Natural killer cell (primary cell): ENCODE data around the gene SF3B3. TPM values are rescaled to one million over a fixed set of nuclear protein-coding genes. Genes with fewer than 3 reads are reported as not detected.
"Not testable (repeated sequence)": the region's sequence is repeated elsewhere in the genome, so short reads cannot be mapped to it uniquely, and the experiment has no call there.

Experiments used
- ATAC-seq, 3 donors: fragments of 150-1000 bp in 2 of 3; fragments of 200-7000 bp in 1 of 3; cut with Tn5 transposase; 1 replicate in 1 of 3; 2 replicates in 2 of 3; pipeline ENCODE4 v1.10.0; 2021; ENCODE audit warnings: mild to moderate bottlenecking in 2 of 3, moderate library complexity in 2 of 3
- DNase-seq, 2 donors: peaks; one replicate each; pipeline versions ENCODE4 v3.0.0 to v3.0.0-alpha.2; 2013 to 2021; ENCODE audit warnings: mixed read lengths in 1 of 2
- H3K27ac ChIP-seq: one replicate; pipeline ENCODE4 v1.5.1; 2013; ENCODE audit warnings: mild to moderate bottlenecking, low read length
- H3K27me3 ChIP-seq: one replicate; pipeline ENCODE4 v1.6.1; 2013; ENCODE audit warnings: low read length; ENCODE audit not compliant: control insufficient read depth, insufficient read depth
- H3K36me3 ChIP-seq: one replicate; pipeline ENCODE4 v1.6.1; 2013; ENCODE audit warnings: low read length; ENCODE audit not compliant: control insufficient read depth, insufficient read depth
- H3K4me1 ChIP-seq: one replicate; pipeline ENCODE4 v1.6.1; 2013; ENCODE audit warnings: low read length; ENCODE audit not compliant: control insufficient read depth, insufficient read depth
- H3K4me3 ChIP-seq: one replicate; pipeline ENCODE4 v1.5.1; 2013; ENCODE audit warnings: low read length
- H3K9me3 ChIP-seq: one replicate; pipeline ENCODE4 v1.6.1; 2013; ENCODE audit warnings: low read length; ENCODE audit not compliant: control insufficient read depth, insufficient read depth
- H3K27ac Mint-ChIP-seq, 2 donors: one replicate each; pipeline ENCODE4 v1.8.0; 2022; ENCODE audit warnings: mild to moderate bottlenecking in 2 of 2, mixed read lengths in 2 of 2, moderate library complexity in 1 of 2
- H3K27me3 Mint-ChIP-seq, 2 donors: one replicate each; pipeline ENCODE4 v1.8.0; 2022; ENCODE audit warnings: low read depth in 2 of 2, mixed read lengths in 2 of 2
- H3K36me3 Mint-ChIP-seq: one replicate; pipeline ENCODE4 v1.8.0; 2022; ENCODE audit warnings: mixed read lengths
- H3K4me1 Mint-ChIP-seq, 2 donors: one replicate each; pipeline ENCODE4 v1.8.0; 2022; ENCODE audit warnings: mixed read lengths in 2 of 2
- H3K4me3 Mint-ChIP-seq: one replicate; pipeline ENCODE4 v1.8.0; 2022; ENCODE audit warnings: mild to moderate bottlenecking, moderate library complexity, mixed read lengths
- H3K9me3 Mint-ChIP-seq, 2 donors: one replicate each; pipeline ENCODE4 v1.8.0; 2022; ENCODE audit warnings: mixed read lengths in 2 of 2
- WGBS: methylation state at CpG from one replicate; pipeline ENCODE4 v1.1.7; 2013; ENCODE audit warnings: missing lambda C conversion rate; ENCODE audit not compliant: insufficient coverage; 5-methylcytosine and 5-hydroxymethylcytosine counted together
- intact Hi-C: fragments of 100-400 bp; cut with micrococcal nuclease; formaldehyde crosslinking; loops from one replicate; pipeline ENCODE4 v1.14.2; 2022
- total RNA-seq, 4 donors: library from RNA; stranded (reverse); fragments of 120-200 nt in 1 of 4; gene quantifications; one replicate each; pipeline versions ENCODE4 v1.2.3 to v1.2.4, GENCODE V29; 2013 to 2022
- TF ChIP-seq, protein P1 (sequence below): fragments of 200-600 bp; IDR thresholded peaks from one replicate; pipeline ENCODE4 v1.8.0; 2022; ENCODE audit warnings: antibody characterized with exemption

The SF3B3 gene
- total RNA-seq, 3 donors from 2014 or later (not counting 1 experiment from before 2014, with no cell fraction given), result 164 to 220 (median 173) TPM

DNA sequence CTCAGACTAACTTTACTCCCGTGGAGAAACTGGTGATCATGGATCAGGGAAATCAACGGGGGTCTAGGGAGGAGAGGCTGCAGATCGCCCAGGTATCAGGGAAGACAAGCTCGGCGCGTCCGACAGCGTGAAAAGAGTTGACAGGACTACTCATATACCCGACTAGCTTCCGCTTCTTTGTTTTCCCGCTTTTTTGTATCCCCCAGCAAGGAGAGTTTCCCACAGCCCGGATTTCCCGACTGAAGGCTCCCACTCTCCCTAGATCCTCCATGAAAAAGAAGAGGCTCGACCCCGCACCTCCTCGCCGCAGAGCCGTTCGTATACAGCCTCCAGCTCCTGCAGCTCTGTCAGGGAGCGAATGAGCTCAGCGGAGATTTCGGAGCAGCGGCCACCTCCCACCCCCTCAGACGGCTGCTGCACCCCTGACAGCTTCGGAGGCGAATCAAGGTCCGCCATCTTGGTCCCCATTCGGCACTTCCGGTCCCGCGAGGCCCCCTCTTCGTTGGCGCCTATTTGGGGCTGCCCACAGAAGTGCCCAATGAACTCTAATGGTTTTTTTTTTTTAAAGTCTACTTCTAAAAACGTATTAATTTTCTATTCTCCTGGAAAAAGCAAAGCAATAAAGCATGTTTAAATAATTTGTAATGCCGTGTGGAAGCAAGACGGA, 407 bp upstream of the SF3B3 start, which contains the start of gene COG4:
Gene COG4 (minus strand): TSS at position 479 of the 667 bp plus-strand sequence. CDS start 11 bp downstream, at position 468.
- H3K36me3 ChIP-seq, result peaks cover 11% of the 10 kb centered on the region
- peak; percentile 81 to 89 (median 84) for ATAC-seq
- H3K4me1 ChIP-seq, result peaks cover 37% of the 10 kb centered on the region
- no peaks in the 10 kb centered on the region for H3K27me3 ChIP-seq
- peak within 1 kb of the TSS; percentile 84 for H3K4me3 ChIP-seq
- H3K27ac Mint-ChIP-seq, result peak within 1 kb of the TSS; percentile 99 to 100
- H3K4me3 Mint-ChIP-seq, result peak within 1 kb of the TSS; percentile 100
- peak; percentile 85 to 96 for DNase-seq
- H3K9me3 Mint-ChIP-seq, result no peaks in the 10 kb centered on the region
- peaks cover 60 to 61% of the 10 kb centered on the region in 2 donors for H3K4me1 Mint-ChIP-seq
- intact Hi-C loops, result loop anchor here (1.0 to 5.0 kb wide), 4 partner anchors 84 to 224 kb away; partner anchors contain the start of genes DDX19B and ST3GAL2
- H3K27me3 Mint-ChIP-seq, result no peaks in the 10 kb centered on the region
- WGBS, result 0% methylated on average over 35 of the region's 36 CpGs
- peak within 1 kb of the TSS; percentile 90 for H3K27ac ChIP-seq
- H3K9me3 ChIP-seq, result no peaks in the 10 kb centered on the region
- peaks cover 4% of the 10 kb centered on the region for H3K36me3 Mint-ChIP-seq
- TF ChIP-seq, protein P1, sequence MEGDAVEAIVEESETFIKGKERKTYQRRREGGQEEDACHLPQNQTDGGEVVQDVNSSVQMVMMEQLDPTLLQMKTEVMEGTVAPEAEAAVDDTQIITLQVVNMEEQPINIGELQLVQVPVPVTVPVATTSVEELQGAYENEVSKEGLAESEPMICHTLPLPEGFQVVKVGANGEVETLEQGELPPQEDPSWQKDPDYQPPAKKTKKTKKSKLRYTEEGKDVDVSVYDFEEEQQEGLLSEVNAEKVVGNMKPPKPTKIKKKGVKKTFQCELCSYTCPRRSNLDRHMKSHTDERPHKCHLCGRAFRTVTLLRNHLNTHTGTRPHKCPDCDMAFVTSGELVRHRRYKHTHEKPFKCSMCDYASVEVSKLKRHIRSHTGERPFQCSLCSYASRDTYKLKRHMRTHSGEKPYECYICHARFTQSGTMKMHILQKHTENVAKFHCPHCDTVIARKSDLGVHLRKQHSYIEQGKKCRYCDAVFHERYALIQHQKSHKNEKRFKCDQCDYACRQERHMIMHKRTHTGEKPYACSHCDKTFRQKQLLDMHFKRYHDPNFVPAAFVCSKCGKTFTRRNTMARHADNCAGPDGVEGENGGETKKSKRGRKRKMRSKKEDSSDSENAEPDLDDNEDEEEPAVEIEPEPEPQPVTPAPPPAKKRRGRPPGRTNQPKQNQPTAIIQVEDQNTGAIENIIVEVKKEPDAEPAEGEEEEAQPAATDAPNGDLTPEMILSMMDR, result no peak

DNA sequence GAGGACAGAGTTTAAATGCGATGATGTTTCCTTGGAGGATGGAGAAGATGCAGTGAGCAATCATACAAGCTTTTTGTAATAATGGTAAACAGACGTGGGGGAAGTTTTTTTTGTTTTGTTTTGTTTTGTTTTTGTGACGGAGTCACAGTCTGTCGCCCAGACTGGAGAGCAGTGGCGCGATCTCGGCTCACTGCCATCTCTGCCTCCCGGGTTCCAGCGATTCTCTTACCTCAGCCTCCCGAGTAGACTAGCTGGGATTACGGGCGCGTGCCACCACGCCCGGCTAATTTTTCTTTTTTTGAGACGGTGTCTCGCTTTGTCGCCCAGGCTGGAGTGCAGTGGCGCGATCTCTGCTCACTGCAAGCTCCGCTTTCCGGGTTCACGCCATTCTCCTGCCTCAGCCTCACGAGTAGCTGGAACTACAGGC, 796 bp downstream of the SF3B3 start:
- not testable (repeated sequence) for H3K9me3 ChIP-seq, H3K27me3 ChIP-seq, H3K36me3 Mint-ChIP-seq, H3K9me3 Mint-ChIP-seq, H3K27me3 Mint-ChIP-seq
- ATAC-seq (peak; percentile 19 to 25 (median 22)), DNase-seq (peak in 1 of 2 donors; percentile 40)
- peak overlapping the region; percentile 90 for H3K27ac ChIP-seq
- peaks cover 37% of the 10 kb centered on the region for H3K4me1 ChIP-seq
- H3K36me3 ChIP-seq, result peaks cover 19% of the 10 kb centered on the region
- WGBS, result under 1% methylated on average over 24 of the region's 24 CpGs
- intact Hi-C loops, result loop anchor here (1.0 to 5.0 kb wide), 3 partner anchors 122 to 178 kb away; partner anchors contain the start of gene DDX19A
- H3K27ac Mint-ChIP-seq, result peak overlapping the region; percentile 99 to 100
- peak overlapping the region; percentile 100 for H3K4me3 Mint-ChIP-seq
- H3K4me1 Mint-ChIP-seq, result peaks cover 64 to 66% of the 10 kb centered on the region in 2 donors
- peak overlapping the region; percentile 84 for H3K4me3 ChIP-seq

DNA sequence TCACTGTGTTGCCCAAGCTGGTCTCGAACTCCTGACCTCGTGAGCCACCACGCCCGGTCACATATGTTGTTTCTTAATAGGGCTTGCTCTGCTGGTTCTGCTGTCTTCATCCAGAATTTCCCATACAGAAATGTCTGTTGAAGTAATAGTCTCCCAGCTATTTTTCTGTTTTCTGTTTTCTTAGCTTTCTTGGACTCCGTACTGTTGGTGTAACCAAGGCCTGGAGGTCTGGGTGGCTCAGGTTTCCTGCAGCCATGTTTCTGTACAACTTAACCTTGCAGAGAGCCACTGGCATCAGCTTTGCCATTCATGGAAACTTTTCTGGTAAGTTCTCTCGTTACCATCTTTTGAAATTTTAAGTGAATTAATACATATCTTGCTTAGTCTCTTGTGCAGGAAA, 2.8 kb downstream of the SF3B3 start:
- H3K9me3 Mint-ChIP-seq, result no peaks in the 10 kb centered on the region
- Histone ChIP-seq H3K4me1 (peaks cover 24% of the 10 kb centered on the region), H3K4me3 (no peak overlapping the region), H3K9me3 (no peaks in the 10 kb centered on the region), H3K27ac (no peak overlapping the region), H3K27me3 (no peaks in the 10 kb centered on the region), H3K36me3 (peaks cover 36% of the 10 kb centered on the region)
- no peaks in the 10 kb centered on the region for H3K27me3 Mint-ChIP-seq
- peak overlapping the region; percentile 99 to 100 for H3K27ac Mint-ChIP-seq
- ATAC-seq (no peak), DNase-seq (no peak)
- peaks cover 11% of the 10 kb centered on the region for H3K36me3 Mint-ChIP-seq
- 87% methylated on average over 6 of the region's 6 CpGs for WGBS
- intact Hi-C loops, result no loop called here
- H3K4me1 Mint-ChIP-seq, result peaks cover 50 to 53% of the 10 kb centered on the region in 2 donors
- peak overlapping the region; percentile 72 for H3K4me3 Mint-ChIP-seq
- TF ChIP-seq, protein P1, result no peak

DNA sequence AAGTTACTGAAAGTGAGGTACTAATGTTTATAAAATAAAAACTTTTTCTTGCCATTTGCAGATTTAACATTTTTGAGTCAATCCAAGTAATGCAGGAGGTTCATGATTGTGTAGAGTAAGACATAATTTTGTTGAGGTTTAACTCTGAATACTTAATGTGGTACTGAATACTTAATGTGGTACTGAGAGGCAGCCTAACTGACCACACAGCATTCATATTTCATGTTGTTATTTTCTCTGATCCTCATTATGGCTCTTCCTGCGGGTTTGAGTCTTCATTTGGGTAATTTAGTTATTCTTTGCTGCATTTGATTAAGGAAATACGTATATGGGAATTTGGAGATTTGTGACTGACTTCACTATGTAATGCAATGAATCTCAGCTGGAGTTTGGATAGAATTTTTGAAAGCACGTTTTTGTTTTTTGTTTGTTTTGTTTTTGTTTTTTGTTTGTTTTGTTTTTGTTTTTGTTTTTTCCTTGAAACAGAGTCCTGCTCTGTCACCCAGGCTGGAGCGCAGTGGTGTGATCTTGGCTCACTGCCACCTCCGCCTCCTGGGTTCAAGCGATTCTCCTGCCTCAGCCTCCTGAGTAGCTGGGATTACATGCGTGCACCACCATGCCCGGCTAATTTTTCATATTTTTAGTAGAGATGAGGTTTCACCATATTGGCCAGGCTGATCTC, 3.8 kb downstream of the SF3B3 start:
- Histone ChIP-seq H3K4me1 (peaks cover 18% of the 10 kb centered on the region), H3K36me3 (peaks cover 46% of the 10 kb centered on the region), H3K4me3 (no peak overlapping the region), H3K9me3 (no peaks in the 10 kb centered on the region), H3K27ac (no peak overlapping the region), H3K27me3 (no peaks in the 10 kb centered on the region)
- WGBS, result 82% methylated on average over 8 of the region's 8 CpGs
- Mint-ChIP-seq H3K4me3 (no peak overlapping the region), H3K4me1 (peaks cover 46 to 52% of the 10 kb centered on the region in 2 donors), H3K9me3 (no peaks in the 10 kb centered on the region), H3K27me3 (no peaks in the 10 kb centered on the region), H3K27ac (peak overlapping the region; percentile 99 to 100), H3K36me3 (peaks cover 11% of the 10 kb centered on the region)
- ATAC-seq (no peak), DNase-seq (no peak)
- intact Hi-C loops, result no loop called here
- TF ChIP-seq, protein P1, result no peak
